Left lobe of liver (tissue), 2 donors: Measurements from ENCODE around the gene VSIR. TPM values are rescaled to one million over a fixed set of nuclear protein-coding genes. Genes with fewer than 3 reads are reported as not detected.

Experiments
- ATAC-seq: fragments of 200-7000 bp; cut with Tn5 transposase; one replicate; pipeline ENCODE4 v1.9.1; 2020; ENCODE audit warnings: mild to moderate bottlenecking, moderate library complexity
- DNase-seq: peaks from one replicate; pipeline ENCODE4 v3.0.0-alpha.2; 2020; ENCODE audit warnings: low spot score
- total RNA-seq: library from RNA; stranded (reverse); gene quantifications from one replicate; pipeline ENCODE4 v1.2.1, GENCODE V29; 2021
- donor health status: DM: no; HTN: no; CAD: no; lungs with moderate emphysema.
- donor health status: DM: no; HTN: yes; CAD: no.

Gene VSIR
- total RNA-seq, 1 donor from 2014 or later = 7.0 TPM

GRCh38 chr10:71783917-71784678 lies 10.8 kb upstream of the VSIR start:
- ATAC-seq (no peak), DNase-seq (no peak)

DNA sequence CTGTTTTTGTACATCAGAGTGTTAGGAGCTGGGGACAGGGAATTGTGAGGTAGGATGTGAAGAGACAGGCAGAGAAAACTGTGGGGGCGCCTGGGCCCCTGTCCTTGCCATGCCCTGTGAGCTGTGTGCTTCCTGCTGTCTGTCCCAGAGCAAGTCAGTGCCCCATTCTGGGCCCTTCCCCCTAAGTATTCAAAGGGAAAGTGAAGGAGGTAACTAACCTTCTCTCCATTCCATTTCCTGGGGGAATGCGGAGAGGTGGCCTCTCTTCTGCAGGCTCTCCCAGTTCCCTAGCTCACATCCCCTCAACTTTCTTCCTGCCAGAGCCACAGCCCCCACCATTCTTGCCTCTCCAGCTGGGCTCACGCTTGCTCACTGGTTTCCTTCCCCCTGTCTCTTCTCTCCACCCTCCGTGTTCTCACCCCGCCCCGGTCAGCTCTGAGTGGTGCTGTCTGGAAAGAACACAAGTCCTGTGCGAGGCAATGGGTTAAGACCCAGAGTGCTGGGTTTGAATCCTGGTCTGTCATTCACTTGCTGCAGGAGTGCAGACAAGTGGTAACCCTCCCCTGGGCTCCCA lies 9.7 kb upstream of the VSIR start:
- ATAC-seq (peak; percentile 47), DNase-seq (no peak)

- DNase-seq = no peak
- ATAC-seq = peak; percentile 29
Measured at GRCh38 chr10:71782221-71782916, 9.0 kb upstream of the VSIR start.

- DNase-seq = no peak
- ATAC-seq = no peak
Measured at GRCh38 chr10:71780719-71781118, 7.4 kb upstream of the VSIR start.

- DNase-seq (no peak), ATAC-seq (no peak)
Measured at GRCh38 chr10:71780156-71780555, 6.8 kb upstream of the VSIR start.

DNA sequence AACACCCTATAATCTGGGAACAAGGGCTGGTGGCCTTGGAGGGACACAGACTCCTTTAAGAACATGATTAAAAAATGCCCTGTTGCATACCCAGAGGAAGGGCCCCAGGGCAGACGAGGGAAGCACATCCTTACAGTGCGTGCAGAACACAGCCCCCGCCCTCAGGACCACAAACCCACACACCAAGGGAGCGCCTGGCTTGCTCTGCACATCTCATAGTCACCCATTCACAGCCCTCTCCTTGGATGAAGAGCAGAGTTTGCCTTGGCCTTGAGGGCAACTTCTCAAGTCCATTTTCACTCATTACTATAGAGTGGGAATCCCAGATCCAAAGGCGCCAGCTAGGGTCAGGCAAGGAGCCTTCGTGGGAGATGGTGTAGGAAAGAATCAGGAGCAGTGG lies 6.3 kb upstream of the VSIR start:
- no peak for DNase-seq
- ATAC-seq = no peak

GRCh38 chr10:71778071-71778825 lies 4.9 kb upstream of the VSIR start:
- DNase-seq (no peak), ATAC-seq (no peak)

- ATAC-seq (no peak), DNase-seq (no peak)
Measured at GRCh38 chr10:71777213-71777985, 4.1 kb upstream of the VSIR start.

GRCh38 chr10:71776481-71776925 lies 3.2 kb upstream of the VSIR start:
- DNase-seq (no peak), ATAC-seq (no peak)

DNA sequence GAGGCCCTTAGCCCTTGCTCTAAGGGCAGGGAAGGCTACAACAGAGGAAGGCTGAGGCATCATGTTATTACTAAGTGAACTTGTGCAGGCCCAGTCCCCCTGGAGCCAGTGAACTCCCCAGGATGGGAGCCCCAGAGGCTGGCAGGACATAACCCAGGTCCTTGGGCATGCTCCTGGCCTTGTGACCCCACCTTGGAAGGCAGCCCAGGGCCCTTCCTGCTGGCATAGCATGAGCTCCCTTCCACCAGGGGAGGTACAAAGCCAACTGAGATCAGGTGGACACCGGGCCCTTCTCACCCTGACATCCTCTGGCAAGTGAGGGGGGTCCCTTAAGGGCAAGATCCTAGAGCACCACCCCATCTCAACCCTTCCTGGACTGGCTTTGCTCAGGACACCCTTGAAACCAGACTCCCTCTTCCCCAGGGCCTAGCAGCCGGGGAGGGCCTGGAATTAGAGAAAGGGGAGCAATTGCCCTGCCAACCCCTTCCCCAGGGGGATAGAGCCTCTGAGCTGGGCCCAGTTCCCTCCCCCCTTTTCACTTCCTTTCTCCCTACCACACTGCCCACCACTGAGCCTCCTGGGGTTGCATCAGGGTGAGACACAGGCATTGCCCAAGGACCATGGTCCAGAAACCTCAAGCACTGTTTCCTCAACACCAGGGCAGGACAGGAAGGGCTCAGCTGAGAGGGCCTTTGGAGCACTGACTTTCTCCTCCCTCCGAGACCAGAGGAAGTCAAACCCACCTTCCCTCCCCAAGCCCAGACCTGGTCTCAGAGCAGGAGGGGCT lies 1.8 kb upstream of the VSIR start:
- no peak for DNase-seq
- no peak for ATAC-seq

DNA sequence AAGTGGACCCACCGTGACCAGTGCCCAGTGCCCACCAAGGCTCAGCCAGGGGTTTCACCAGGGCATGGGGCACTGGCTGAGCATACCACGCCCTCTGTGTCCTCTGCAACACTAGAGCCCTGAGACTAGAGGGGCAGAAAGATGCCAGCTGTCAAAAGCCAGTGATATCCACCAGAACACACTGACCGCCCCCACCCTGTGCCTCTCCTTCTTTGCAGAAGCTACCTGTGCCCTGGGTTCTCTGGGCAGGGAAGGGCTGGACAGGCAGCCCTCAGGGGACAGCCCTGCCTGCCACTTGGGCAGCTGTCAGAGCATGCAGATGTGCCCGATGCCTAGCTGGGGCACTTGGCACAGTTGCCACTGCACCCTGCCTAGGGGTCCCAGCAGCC lies 494 bp downstream of the VSIR start:
- peak; percentile 8 for ATAC-seq
- DNase-seq = no peak

DNA sequence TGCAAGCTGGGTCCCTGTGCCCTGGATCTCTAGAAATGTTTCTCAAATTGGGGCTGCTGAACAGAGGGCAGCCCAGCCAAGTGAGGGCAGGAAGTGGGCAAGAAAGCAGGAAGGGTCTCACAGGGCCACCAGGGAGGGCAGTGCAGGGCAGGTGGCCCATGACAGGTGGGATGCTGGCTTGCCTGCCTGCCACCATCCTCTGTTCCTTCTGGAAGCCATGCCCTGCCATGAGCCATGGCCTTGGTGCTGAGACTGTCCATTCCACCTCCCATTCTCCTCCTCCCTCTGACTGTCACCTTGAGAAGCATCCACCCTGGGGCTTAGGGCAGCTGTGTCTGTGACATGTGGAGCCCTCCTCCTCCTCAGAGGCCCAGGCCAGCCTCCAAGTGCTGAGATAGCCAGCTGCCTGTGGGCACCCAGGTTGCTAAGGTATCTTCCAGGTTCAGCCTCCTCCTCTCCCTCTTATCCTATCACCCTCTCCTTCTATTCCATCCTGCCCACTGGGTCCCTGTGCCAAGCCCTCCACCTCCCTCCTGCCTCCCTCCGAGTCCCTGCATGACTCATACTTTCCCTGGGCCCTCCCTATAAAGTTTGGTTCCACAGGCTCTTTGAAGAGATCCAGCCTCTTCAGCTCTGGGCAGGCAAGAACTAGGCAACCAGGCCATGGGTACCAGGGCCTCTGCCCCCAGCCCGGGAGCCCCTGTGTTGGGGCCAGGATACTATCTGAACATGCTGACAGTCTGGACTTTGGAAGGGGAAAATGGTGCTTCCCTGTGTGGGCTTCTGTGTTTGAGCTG lies 1.3 kb downstream of the VSIR start:
- DNase-seq (no peak), ATAC-seq (no peak)

- ATAC-seq (no peak), DNase-seq (no peak)
Measured at GRCh38 chr10:71771204-71771603, 2.1 kb downstream of the VSIR start.

- no peak for ATAC-seq
- DNase-seq = no peak
Measured at GRCh38 chr10:71770789-71771188, 2.5 kb downstream of the VSIR start.

DNA sequence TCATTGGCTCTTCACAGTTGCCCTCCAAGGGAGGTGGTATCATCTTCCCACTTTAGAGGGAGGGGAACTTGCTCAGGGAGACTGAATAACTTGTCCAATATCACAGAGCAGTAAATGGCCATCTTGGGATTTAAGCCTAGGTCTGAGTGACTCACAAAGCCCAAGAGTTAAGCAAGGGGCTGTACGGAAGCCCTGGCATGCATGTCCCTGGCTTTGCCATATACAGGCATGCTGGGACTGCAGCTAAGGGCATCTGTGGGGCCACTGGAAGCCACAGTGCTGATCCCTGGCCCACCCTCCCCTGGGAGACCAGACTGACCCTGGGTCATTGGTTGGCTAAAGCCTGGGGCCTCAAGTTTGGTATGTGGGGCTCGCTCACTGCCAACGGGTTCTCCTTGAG lies 3.1 kb downstream of the VSIR start:
- DNase-seq (no peak), ATAC-seq (no peak)

- DNase-seq (no peak), ATAC-seq (no peak)
Measured at GRCh38 chr10:71769279-71769823, 4.0 kb downstream of the VSIR start.

DNA sequence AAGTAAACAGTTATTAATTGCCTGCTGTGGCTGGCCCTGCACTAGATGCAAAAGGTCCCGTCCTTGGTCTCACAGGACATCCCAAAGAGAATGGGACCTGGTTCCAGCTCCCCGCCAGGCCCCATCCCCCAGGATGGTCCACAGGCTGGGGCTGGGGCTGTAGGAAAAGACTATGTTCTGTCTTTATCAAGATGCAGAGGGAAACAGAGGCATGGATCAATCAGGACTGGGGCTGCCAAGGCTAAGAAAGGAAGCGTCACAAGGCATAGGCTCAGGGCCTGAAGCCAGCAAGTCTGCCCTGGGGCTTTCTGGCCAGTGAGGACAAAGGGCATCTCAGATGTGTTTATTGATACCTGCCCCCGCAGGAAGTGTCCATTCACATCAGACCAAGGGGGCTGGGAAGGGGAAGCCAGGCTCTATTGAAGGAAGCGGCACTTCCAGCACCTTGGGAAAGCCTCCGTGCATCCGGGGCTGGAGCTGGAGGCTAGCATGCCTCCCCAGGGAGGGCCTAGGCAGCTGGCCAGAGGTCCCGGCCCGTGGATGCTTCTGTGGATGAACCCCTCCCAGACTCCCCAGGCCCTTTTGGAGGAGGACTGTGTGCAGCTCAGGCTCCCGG lies 5.8 kb downstream of the VSIR start:
- DNase-seq (no peak), ATAC-seq (peak; percentile 33)

DNA sequence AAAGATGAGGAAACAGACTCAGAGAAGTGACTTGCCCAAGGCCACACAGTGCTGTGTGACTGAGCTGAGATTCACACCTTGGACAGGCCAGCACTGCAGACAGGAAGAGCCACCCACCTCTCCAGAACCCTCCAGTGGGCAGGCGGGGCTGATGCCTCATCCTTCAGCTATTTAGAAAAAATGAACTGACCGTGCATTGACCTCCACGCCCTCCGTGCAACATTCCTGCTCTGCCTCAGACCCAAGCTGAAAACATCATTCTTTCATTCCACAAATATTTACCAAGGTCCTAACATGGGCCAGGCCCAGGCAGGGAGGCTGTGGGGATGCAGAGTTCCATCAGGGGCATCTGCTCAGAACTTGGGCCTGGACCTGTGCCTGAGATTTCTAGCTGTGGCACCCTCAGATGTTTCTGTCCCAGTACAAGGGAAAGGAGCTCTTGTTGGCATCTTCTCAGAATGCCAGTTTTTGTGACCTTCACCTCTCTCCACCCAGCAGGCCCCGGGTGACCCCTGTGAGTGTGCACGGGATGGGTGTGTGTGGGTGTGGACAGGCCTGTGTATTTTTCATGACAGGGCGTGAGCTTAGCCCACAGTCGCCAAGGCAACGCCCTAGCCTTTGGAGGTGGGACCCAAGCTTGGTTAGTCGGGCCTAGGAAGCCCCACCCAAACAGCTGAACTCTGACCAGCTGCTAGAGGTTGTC lies 6.5 kb downstream of the VSIR start:
- peak; percentile 64 for ATAC-seq
- DNase-seq = no peak
